Neural progenitor cell (in vitro differentiated cells): ENCODE measurements around the gene AFF3. TPM values are rescaled to one million over a fixed set of nuclear protein-coding genes. Genes with fewer than 3 reads are reported as not detected.
A peak's percentile ranks its signal among the peaks of the same experiment; 100 is the strongest.

Experiments
- DNase-seq: peaks from one replicate; pipeline ENCODE4 v3.0.0-alpha.2; 2016; ENCODE audit warnings: low spot score
- H2AFZ ChIP-seq: fragments of 200-600 bp; sonication (generic); replicated peaks from 2 replicates; pipeline ENCODE4 v1.6.1; 2016; ENCODE audit warnings: antibody characterized with exemption
- H3F3A ChIP-seq: fragments of 200-600 bp; sonication (generic); 2 replicates; pipeline ENCODE4 v1.6.1; 2016; ENCODE audit warnings: antibody characterized with exemption, low read depth
- H3K27ac ChIP-seq: fragments of 200-600 bp; sonication (generic); 2 replicates; pipeline ENCODE4 v1.5.1; 2016; ENCODE audit warnings: mild to moderate bottlenecking
- H3K27me3 ChIP-seq: fragments of 200-600 bp; sonication (generic); 2 replicates; pipeline ENCODE4 v1.6.1; 2016; ENCODE audit warnings: mild to moderate bottlenecking, moderate library complexity
- H3K36me3 ChIP-seq: fragments of 200-600 bp; sonication (generic); 2 replicates; pipeline ENCODE4 v1.5.1; 2016
- H3K4me1 ChIP-seq: fragments of 200-600 bp; sonication (generic); 2 replicates; pipeline ENCODE4 v1.6.1; 2016; ENCODE audit warnings: mixed run types
- H3K4me2 ChIP-seq: fragments of 200-600 bp; sonication (generic); 2 replicates; pipeline ENCODE4 v1.6.1; 2016
- H3K4me3 ChIP-seq: fragments of 200-600 bp; sonication (generic); 2 replicates; pipeline ENCODE4 v1.5.1; 2016
- H3K79me2 ChIP-seq: fragments of 200-600 bp; sonication (generic); 2 replicates; pipeline ENCODE4 v1.6.1; 2016; ENCODE audit warnings: low read depth
- H3K9ac ChIP-seq: fragments of 200-600 bp; sonication (generic); 2 replicates; pipeline ENCODE4 v1.6.1; 2016
- H3K9me3 ChIP-seq: fragments of 200-600 bp; sonication (generic); 2 replicates; pipeline ENCODE4 v1.5.1; 2016; ENCODE audit warnings: low read depth
- H4K20me1 ChIP-seq: fragments of 200-600 bp; sonication (generic); 2 replicates; pipeline ENCODE4 v1.6.1; 2016; ENCODE audit warnings: low read depth
- H3K27ac Mint-ChIP-seq: 3 replicates; pipeline ENCODE4 v1.8.0; 2021; ENCODE audit warnings: mixed read lengths
- H3K27me3 Mint-ChIP-seq: 2 replicates; pipeline ENCODE4 v1.8.0; 2022; ENCODE audit warnings: low read depth, mild to moderate bottlenecking, inconsistent platforms, moderate library complexity, mixed read lengths; ENCODE audit not compliant: insufficient read depth
- H3K36me3 Mint-ChIP-seq: 3 replicates; pipeline ENCODE4 v1.8.0; 2021; ENCODE audit warnings: mixed read lengths
- H3K4me1 Mint-ChIP-seq: 3 replicates; pipeline ENCODE4 v1.8.0; 2021; ENCODE audit warnings: mixed read lengths
- H3K4me3 Mint-ChIP-seq: 3 replicates; pipeline ENCODE4 v1.8.0; 2021; ENCODE audit warnings: mild to moderate bottlenecking, moderate library complexity, mixed read lengths
- H3K9me3 Mint-ChIP-seq: 3 replicates; pipeline ENCODE4 v1.8.0; 2020; ENCODE audit warnings: mixed read lengths
- CTCF ChIP-seq: fragments of 200-600 bp; sonication (generic); IDR thresholded peaks from 2 replicates; pipeline ENCODE4 v1.5.1; 2017; ENCODE audit warnings: antibody characterized with exemption, mild to moderate bottlenecking
- EZH2 ChIP-seq: fragments of 200-600 bp; sonication (generic); IDR thresholded peaks from 2 replicates; pipeline ENCODE4 v1.6.1; 2017; ENCODE audit warnings: antibody characterized with exemption, mild to moderate bottlenecking, moderate library complexity
- EZH2phosphoT487 ChIP-seq: fragments of 200-600 bp; sonication (generic); IDR thresholded peaks from 2 replicates; pipeline ENCODE4 v1.6.1; 2017; ENCODE audit warnings: antibody characterized with exemption
- total RNA-seq: library from RNA; depleted of rRNA; stranded (reverse); fragments of >200 nt; gene quantifications from 2 replicates; pipeline ENCODE4 v1.2.3, GENCODE V29; 2015; ENCODE audit warnings: low replicate concordance

The AFF3 gene
- total RNA-seq, 1 donor from 2014 or later, result 0.26 TPM

DNA sequence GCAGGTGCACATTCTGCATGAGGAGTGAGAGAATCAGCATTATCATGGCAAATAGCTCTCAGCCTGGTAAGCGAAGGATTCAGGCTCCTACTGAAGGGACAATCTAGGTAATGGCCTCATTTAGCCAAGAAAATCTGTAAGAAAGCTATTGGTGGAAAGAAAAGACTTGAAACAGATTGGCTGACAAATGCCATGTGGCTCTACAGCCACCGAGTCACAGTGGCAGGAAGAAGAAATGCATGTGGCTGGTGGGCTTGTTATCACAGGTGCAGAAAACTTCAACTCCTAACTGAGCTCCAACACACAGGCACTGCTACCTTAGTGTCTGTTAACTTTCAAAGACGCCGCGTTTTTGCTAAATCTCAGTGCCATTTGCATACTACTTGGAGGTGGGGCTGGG lies 592.0 kb downstream of the AFF3 start:
- Histone ChIP-seq H3K9ac (no peak overlapping the region), H3K36me3 (no peaks in the 10 kb centered on the region), H3F3A (no peaks in the 10 kb centered on the region), H3K4me1 (peaks cover 1% of the 10 kb centered on the region), H3K4me3 (no peak overlapping the region), H3K27me3 (peaks cover 16% of the 10 kb centered on the region), H3K79me2 (no peaks in the 10 kb centered on the region), H4K20me1 (no peaks in the 10 kb centered on the region), H2AFZ (no peak overlapping the region), H3K9me3 (no peaks in the 10 kb centered on the region), H3K27ac (no peak overlapping the region), H3K4me2 (no peak overlapping the region)
- H3K9me3 Mint-ChIP-seq, result peaks cover 2% of the 10 kb centered on the region
- H3K27ac Mint-ChIP-seq, result no peak overlapping the region
- peaks cover 4% of the 10 kb centered on the region for H3K27me3 Mint-ChIP-seq
- DNase-seq, result no peak
- no peak for TF ChIP-seq EZH2phosphoT487
- peaks cover 9% of the 10 kb centered on the region for H3K4me1 Mint-ChIP-seq
- H3K36me3 Mint-ChIP-seq, result peaks cover 7% of the 10 kb centered on the region
- H3K4me3 Mint-ChIP-seq, result no peak overlapping the region

DNA sequence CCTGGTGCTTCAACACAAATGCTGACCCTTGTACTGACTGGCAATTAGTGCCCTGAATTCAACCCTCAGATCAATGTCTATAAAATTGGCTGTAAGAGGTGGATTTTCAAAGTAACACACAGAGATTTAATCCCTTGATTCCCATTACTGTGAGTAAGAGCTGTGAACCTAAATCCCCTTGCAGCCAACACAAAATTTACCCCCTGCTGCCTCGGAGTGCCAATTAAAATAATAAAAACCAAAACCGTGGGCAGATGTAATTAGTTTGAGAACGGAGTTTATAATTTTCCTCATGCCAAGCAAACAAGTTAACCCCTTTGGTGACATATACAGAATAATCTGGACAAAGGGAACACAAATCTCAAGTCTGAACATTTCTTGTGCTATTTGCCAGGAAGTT lies 596.8 kb downstream of the AFF3 start:
- no peaks in the 10 kb centered on the region for H4K20me1 ChIP-seq
- no peaks in the 10 kb centered on the region for H3F3A ChIP-seq
- TF ChIP-seq CTCF (no peak), EZH2 (no peak), EZH2phosphoT487 (no peak)
- peaks cover 9% of the 10 kb centered on the region for H3K4me1 ChIP-seq
- peaks cover 23% of the 10 kb centered on the region for H3K4me1 Mint-ChIP-seq
- no peak overlapping the region for H2AFZ ChIP-seq
- no peak overlapping the region for H3K9ac ChIP-seq
- no peak overlapping the region for H3K4me3 Mint-ChIP-seq
- no peak overlapping the region for H3K4me3 ChIP-seq
- peaks cover 2% of the 10 kb centered on the region for H3K36me3 Mint-ChIP-seq
- no peak overlapping the region for H3K27ac ChIP-seq
- peak; percentile 16 for DNase-seq
- H3K9me3 Mint-ChIP-seq, result peaks cover 2% of the 10 kb centered on the region
- H3K36me3 ChIP-seq, result no peaks in the 10 kb centered on the region
- peaks cover 3% of the 10 kb centered on the region for H3K27me3 Mint-ChIP-seq
- no peaks in the 10 kb centered on the region for H3K9me3 ChIP-seq
- peaks cover 5% of the 10 kb centered on the region for H3K27me3 ChIP-seq
- no peak overlapping the region for H3K4me2 ChIP-seq
- no peaks in the 10 kb centered on the region for H3K79me2 ChIP-seq
- H3K27ac Mint-ChIP-seq, result no peak overlapping the region

GRCh38 chr2:99545066-99545465 lies 597.3 kb downstream of the AFF3 start:
- no peak for DNase-seq
- H3K4me2 ChIP-seq, result no peak overlapping the region

More at GRCh38 chr2:99545066-99545465, 597.3 kb downstream of the AFF3 start:
- peaks cover 2% of the 10 kb centered on the region for H3K9me3 Mint-ChIP-seq
- peaks cover 23% of the 10 kb centered on the region for H3K4me1 Mint-ChIP-seq
- peaks cover 2% of the 10 kb centered on the region for H3K36me3 Mint-ChIP-seq
- Histone ChIP-seq H3F3A (no peaks in the 10 kb centered on the region), H4K20me1 (no peaks in the 10 kb centered on the region), H3K79me2 (no peaks in the 10 kb centered on the region), H2AFZ (no peak overlapping the region), H3K4me1 (peaks cover 9% of the 10 kb centered on the region), H3K27me3 (peaks cover 7% of the 10 kb centered on the region), H3K9me3 (no peaks in the 10 kb centered on the region), H3K9ac (no peak overlapping the region), H3K4me3 (no peak overlapping the region), H3K36me3 (no peaks in the 10 kb centered on the region), H3K27ac (no peak overlapping the region)
- H3K27ac Mint-ChIP-seq, result no peak overlapping the region
- H3K4me3 Mint-ChIP-seq, result no peak overlapping the region
- peaks cover 5% of the 10 kb centered on the region for H3K27me3 Mint-ChIP-seq
- no peak for TF ChIP-seq EZH2
- TF ChIP-seq EZH2phosphoT487, result no peak
- no peak for TF ChIP-seq CTCF
